H1 (cell line): ENCODE data around the gene NLRP6. TPM values are rescaled to one million over a fixed set of nuclear protein-coding genes. Genes with fewer than 3 reads are reported as not detected.

Source experiments
- BACH1 ChIP-seq: IDR thresholded peaks from 2 replicates; pipeline ENCODE4 v1.6.1; 2012; ENCODE audit warnings: low read length, improper control_type of control experiment
- HDAC2 ChIP-seq, 2 experiments: fragments of 300-600 bp in 1 of 2; sonication (generic) in 1 of 2; IDR thresholded peaks; 2 replicates each; pipeline ENCODE4 v1.6.1; 2011 to 2012; ENCODE audit warnings: low read depth in 2 of 2, low read length in 2 of 2, mild to moderate bottlenecking in 2 of 2, moderate library complexity in 2 of 2, borderline replicate concordance in 1 of 2, inconsistent platforms in 1 of 2
- SIN3A ChIP-seq, 2 experiments: IDR thresholded peaks in 1 of 2; conservative IDR thresholded peaks in 1 of 2; 2 replicates each; pipeline ENCODE4 v1.6.1; 2011 to 2012; ENCODE audit warnings: low read length in 2 of 2, improper control_type of control experiment in 1 of 2, low read depth in 1 of 2, mild to moderate bottlenecking in 1 of 2
- polyA plus RNA-seq, 7 experiments: library from polyadenylated mRNA; depleted of rRNA in 3 of 7; stranded (reverse) in 5 of 7; unstranded in 2 of 7; fragments of >200 nt in 5 of 7; fragments of 200-250 nt in 2 of 7; gene quantifications; 1 replicate in 5 of 7; 2 replicates in 1 of 7; 4 replicates in 1 of 7; pipeline versions ENCODE4 v1.2.1 to v1.2.3, GENCODE V29; 2011 to 2013; ENCODE audit warnings: missing spikeins in 2 of 7, mixed read lengths in 2 of 7
- total RNA-seq: library from RNA; stranded (reverse); fragmentation: NEBNext Ultra II Directional; extraction: Animal tissue kit (Norgen Biotek cat#: 25700); gene quantifications from 2 replicates; pipeline ENCODE4 v1.2.1, GENCODE V29; 2021

The NLRP6 gene
- total and polyA plus RNA-seq, 2 of the 8 experiments (the other 6 are each of a cell fraction or from before 2014, with no cell fraction given), result not detected

- TF ChIP-seq BACH1 (no peak), SIN3A (conservative IDR thresholded peaks at IDR 0.05 in 1 of 2, IDR thresholded peaks at IDR 0.05 in 1 of 2; ENCODE audit: low read depth in 1 of 2, low read length in 2 of 2) (no peak), HDAC2 (IDR thresholded peaks at IDR 0.05; ENCODE audit: borderline replicate concordance in 1 of 2, low read depth in 2 of 2, low read length in 2 of 2) (no peak)
- TF ChIP-seq, all 59 proteins: peak for 0
Measured at GRCh38 chr11:330694-331357, 52.6 kb downstream of the NLRP6 start (continued).
